ENCODE results near the gene RPL12.

Gene RPL12

DNA sequence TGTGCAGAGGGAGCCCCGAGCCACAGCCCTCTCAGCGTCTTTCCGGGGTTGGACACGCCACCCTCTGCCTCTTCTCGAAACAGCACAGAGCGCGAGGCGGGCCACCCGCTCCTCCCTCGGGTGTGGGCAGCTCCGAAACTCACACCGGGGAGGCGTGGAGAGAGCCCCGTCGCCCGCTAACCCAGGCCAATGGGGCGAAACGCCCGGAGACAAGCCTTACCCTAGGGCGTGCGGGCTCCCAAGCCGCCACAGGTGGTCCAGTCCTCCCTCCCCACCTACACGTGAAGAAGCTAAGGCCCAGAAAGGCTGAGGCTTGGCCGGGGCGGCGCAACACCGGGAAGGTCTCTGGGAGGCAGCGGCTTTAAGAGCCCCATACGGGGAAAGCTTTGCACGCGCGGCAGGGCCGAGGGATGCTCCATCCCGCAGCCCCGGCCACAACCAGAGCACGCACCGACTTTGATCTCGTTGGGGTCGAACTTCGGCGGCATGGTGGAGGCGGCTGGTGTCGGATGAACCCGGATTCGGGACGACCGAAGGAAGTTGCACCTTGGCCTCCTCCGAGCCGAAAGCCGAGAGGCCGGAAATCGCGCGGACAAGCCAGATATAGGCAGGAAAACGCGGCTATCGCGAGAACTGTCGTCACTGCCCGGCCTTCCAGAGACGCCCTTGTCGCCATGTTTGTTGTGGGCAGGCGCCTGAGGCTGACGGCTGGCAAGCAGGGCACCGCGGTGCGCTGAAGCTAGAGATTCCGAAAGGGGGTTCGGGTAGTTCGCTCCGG, at the start of gene RPL12, which contains the start of gene LRSAM1:
RPL12 (minus strand) TSS at position 577 of the 778 bp plus-strand sequence; CDS start at position 488, 89 bp downstream.
LRSAM1 (plus strand) TSS at position 681 of the 778 bp plus-strand sequence. CDS start 3,018 bp downstream, outside the sequence.
- peak; percentile 98 for DNase-seq

DNA sequence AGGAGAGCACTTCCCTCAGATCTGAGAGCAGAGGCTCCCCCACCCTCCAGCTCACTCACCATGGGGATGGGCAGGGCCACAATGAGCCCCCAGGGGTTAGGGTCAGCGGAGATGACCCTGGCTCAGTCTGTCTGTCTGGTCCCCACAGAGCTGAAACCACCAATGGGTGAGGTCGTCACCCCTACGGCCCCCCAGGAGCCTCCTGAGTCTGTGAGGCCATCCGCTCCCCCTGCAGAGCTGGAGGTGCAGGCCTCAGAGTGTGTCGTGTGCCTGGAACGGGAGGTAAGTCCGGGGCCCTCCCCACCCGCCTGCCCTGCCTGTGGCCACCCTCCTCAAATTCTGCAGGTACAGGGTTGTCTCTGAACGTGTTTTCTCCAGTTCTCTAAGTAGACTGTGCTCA, 49.7 kb upstream of the RPL12 start:
- DNase-seq = no peak

DNA sequence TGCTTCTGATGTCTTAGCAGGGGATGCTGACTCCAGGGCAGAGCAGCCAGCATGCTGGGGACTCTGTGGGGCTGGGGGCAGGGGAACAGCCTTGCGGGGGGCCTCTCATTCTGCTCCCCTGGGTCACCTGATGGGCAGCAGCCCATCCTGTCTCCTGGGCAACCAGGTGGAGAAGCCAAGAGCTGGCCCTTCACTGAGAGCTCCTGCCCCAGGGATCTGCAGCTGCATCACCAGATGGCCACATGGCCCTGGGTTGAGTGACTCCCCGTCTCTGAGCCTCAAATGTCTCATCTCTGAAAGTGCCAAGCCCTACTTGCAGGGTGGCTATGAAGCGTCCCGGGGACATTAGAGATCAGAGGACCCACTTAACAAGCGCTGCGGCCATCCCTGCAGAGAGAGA, 49.2 kb upstream of the RPL12 start:
- DNase-seq = no peak

DNA sequence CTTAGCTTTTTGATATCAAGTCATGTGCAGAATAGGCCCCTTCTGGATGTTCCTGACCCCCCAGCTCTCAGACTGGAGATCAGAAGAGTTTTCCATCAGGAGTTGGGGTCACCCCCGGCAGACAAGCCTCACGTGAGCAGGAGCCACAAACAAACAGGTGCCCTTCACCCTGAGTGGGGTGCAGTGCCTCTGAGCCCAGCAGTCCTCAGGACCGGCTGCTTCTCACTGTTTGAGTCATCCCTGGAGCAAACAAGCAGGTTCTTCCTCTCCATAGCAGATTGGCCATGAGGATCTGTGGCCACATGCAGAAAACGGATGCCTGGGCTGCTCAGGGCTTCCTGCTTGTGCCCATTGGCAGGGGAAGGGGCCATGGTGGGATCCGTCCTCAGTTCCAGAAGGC, 47.1 kb upstream of the RPL12 start:
- DNase-seq = no peak

DNA sequence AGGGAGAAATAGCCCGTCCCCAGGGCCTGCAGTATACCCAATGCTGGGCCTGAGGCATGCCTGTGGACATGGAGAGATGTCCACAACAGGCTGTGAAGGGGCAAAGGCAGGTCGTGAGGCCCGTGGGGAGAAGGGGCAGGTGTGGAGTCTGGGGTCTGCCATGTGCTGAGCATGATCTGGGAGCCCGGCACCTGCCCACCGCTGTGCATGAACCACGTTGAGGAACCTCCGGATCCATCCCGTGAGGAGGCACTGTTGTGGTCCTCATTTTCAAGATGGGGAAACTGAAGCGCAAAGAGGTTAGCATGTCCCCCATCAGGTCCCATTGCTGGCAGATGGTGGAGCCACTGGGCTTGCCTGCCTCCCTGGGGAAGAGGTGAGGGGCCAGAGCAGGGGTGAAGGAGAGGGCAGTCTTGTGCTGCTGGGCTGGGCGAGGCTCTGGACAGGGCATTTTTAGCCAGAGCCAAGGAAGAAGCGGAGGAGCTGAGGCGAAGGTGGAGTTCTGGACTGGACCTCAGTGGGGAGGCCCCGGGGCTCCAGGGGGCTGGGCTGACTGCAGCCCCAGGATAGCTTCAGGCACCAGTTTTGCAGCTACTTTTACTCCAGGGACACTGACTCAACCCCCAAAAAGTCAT, 46.6 kb upstream of the RPL12 start:
- no peak for DNase-seq

DNA sequence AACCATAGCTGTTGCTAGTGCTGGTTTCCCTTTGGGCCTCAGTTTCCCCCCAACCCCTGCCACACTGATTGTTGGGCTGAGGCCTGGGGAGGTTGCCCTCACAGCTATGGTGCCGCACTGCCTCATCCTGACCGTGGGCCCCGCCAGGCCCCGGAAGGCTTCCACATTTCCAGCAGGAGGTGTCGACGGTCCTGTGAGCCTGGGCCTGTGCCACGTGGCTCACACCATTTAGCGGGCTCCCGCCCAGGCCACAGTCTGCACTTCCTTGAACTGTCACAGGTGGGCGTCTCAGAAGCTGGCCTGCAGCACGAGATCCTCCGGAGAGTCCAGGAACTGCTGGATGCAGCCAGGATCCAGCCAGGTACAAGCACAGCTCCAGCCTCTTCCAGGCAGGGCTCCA, 45.8 kb upstream of the RPL12 start:
- DNase-seq = no peak

DNA sequence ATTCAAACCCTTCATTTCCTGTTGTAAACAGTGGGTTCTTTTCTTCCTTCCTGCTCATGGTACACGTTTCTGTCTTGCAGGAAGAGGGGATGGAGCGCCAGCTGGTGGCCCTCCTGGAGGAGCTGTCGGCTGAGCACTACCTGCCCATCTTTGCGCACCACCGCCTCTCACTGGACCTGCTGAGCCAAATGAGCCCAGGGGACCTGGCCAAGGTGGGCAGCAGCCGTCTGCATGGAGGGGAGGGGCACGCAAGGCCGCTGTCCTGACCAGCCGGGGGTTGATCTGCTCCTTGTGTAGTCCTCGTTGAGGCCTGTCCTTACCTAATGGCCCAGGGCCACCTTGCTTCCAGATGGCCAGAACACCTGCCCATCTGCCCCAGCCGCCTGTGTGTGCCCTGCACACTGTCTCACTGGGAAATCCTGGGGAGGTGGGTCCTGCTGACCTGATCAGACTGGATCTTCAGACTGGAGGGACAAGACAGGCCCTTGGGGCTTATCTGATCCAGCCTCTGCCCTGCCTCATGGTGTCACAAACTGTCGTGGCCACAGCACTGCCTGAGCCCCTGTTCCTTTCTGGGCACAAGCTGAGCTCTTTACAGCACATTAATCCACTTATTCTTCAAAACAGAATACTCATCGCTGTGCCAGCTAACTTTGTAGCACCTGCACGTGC, 44.8 kb upstream of the RPL12 start:
- DNase-seq = no peak

DNA sequence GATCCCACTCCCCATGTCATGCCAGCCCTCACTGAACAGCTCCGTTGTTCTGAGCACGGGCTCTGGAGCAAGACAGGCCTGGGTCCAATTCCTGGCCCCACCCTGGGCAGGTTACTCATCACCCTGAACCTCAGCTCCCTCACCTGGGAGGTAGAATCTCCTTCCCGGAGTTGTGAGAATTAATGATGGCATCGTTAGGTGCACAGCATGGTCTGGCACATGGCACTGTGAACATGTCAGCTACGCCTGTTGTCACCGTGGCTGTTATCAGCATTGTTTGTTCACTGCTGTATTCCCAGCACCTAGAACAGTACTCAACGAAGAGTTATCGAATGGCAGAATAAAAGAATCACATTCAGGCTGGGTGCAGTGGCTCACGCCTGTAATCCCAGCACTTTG, 43.1 kb upstream of the RPL12 start:
- no peak for DNase-seq

DNA sequence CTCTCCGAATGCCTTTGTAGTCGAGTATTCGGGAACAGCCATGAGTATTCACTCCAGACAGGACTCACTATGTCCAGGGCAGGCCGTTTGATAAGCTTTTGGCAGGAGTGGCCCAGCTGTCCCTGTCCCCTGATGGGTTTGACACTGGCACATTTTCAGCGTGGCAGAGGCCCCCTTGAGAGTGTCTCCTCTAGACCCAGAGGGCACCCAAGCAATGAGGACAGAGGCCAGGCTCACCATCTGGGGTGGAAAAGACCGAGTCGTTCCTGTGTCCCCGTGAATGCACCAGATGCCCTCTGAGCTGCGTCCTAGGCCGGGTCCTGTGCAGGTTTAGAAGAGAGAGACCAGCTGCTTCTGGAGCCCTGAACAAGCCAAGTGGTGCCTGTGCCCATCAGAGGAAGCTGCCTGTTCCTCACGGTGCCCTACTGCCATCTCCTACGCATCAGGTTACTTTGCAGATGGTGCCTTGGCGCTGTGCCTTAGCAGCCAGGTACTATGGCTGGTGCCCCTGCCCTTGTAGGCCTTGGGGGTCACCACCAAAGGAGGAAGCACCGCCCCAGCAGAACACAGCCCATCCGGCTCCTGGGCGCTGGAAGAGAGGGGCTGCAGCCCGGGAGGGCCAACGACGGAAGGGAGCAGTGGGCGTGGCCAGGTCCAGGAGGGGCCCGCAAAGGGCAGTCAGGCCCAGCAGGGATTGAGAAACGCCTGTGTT, 42.5 kb upstream of the RPL12 start:
- no peak for DNase-seq

DNA sequence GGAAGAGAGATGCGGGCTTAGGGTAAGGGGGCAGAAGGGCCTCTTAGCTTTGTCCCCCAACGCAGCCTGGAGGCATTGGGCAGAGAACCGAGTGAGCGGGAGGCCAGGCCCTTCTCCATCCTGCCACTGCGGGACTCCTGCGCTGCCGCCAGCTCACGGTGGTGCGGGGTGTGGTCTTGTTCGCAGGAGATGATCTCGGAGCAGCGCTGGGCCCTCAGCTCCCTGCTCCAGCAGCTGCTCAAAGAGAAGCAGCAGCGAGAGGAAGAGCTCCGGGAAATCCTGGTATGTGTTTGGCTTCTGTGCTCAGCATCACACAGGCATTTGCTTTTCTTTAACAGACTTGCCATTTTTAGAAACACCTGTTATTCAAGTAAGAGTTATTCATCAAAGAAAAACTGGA, 41.4 kb upstream of the RPL12 start:
- DNase-seq = no peak

DNA sequence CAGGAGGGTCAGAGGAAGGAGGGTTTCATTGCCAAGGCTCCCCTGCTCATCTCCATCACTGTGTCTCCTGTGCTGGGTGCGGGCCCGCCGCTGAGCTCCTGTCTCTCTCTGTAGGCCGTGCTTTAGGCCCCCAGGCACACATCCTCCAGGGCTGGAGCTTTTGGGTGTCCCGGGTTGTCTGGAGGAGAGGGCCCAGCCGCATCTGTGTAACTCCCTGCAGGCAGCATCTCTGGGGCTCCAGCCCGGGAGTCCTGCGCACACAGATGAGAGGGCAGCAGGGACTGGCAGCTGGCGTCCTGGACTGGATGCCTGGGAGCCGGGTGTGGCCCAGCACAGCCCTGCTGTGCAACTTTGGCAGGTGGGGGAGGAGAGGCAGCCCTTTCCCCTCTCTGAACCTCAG, 40.3 kb upstream of the RPL12 start:
- DNase-seq = no peak

DNA sequence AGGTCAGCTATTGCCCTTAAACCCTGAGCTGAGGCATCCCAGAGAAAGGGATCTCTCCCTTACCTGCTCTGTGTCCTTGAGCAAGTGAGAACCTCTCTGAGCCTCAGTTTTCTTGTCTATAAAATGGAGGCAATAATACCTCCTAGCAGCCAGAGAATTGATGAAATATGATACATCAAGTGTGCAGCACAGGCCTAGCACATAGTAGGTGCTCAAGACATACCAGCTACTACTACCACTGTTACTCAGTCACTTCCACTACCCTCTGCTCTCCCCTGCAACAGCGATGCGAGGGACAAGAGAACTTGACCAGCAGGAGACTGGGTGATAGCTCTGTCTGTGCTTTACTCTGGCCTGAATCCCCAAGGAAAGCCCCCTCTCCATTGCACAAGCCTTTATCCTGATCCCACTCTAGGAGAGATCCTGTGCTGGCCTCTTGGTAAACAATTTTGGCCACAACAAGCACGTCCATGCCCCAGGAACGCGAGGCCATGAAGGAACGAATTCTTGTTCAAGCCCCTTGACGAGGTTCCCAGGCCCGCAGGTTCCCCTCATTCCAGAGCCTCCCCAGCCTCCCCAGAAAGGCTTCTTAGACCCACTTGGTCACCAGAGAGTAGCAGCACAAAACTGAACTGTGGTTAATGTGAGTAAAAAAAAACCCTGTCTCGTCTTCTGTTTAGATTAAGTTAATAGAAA, 39.5 kb upstream of the RPL12 start:
- DNase-seq = no peak

DNA sequence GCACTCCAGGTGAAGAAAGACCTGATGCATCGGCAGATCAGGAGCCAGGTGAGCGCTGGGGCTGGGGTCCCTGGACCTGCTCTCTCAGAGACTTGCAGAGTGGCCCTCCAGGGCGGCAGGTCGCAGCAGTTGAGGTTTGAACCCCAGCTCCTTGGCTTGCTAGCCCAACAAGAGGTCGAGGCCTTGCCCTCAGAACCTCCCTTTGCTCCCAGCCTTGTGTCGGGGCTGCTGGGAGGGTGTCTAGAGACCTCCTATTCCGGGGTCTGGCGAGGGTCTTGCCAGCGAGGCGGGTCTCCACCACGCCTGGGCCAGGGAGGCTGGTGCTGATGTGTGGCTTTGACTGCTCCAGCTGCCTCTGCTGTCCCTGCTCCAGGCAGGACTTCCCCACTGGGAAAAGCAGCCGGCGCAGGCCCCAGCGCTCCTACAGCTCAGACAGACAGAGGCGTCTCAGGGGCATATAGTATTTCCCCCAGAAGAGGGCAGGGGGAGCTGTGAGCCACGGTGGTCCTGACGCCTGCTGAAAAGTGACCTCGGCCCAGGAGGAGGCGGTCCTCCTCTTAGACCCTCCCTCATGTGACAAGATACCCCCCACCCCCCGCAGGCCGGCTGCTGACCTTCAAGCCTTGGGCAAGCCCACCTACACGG, 38.4 kb upstream of the RPL12 start:
- DNase-seq = no peak

DNA sequence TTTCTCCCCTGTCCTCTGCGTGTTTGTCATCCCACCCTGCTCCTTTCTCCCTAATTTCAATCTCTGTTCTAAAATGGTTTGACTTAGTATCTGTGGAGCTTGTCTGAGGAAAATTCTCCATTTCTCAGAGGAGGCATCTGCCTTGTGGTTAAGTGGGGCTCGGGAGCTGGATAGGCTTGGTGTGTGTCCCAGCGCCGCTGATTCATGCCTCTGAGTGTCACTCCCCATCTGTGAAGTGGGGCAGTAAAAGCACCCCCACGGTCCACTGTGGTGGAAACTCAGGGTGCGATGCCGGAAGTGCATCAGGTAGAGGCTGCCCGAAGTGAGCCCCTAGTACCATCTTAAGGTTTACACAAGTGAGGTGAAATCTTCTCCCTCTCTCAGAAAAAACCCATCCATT, 37.7 kb upstream of the RPL12 start:
- no peak for DNase-seq

DNA sequence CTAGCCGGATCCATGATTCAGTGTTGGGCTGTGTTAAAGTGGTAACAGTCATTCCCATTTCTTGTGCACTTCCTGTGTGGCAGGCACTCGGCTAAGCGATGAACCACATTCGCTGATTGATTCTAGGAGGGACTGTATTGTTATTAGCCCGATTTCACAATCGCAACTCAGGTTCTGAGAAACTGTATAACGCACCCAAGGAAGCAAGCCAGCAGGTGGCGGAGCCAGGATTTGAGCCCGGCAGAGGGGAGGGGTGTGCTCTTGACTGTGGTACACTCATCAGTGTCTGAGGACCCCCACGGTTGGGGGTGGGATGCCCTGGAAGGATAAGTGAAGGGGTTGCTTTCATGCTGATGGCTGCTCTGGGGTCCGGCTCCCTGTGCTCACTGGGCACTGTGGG, 34.8 kb upstream of the RPL12 start:
- no peak for DNase-seq

DNA sequence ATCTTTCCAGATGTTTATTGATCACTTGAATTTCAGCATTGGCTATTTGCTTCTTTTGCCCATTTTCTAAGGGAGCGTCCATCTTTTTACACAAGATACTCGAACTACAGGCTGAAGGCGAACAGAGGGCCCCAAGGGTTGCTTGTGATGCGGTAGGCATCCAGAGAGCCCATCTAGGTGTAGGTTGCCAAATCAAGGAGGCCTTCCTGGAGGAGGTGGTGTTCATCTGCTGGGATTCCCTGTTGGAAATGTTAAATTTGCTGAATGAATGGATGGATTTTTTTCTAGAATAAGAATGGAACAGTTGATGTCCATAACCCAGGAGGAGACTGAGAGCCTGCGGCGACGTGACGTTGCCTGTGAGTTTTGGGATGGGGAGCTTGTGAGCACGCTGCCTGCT, 31.5 kb upstream of the RPL12 start:
- no peak for DNase-seq

DNA sequence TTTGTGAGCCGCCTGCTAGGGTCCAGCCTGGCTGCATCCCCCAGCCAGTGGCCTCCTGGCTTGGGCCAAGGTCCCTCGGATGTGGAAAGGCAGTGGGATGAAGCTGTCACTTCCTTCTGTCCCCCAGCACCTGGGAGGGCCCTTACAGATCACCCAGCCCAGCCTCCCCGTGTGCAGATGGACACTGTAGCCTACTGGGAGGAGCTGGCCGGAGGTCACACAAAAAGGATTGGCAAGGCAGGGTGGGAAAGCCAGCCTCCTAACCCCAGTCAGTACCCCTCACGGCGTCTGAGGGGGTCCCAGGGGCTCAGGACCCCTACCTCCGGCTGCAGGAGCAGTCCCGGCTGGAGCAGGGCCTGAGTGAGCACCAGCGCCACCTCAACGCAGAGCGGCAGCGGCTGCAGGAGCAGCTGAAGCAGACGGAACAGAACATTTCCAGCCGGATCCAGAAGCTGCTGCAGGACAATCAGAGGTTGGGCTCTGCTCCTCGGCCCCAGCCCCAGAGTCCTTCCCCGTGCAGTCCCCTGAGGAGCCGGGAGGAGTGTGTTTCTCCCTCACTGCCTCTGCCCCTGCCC, 28.4 kb upstream of the RPL12 start:
- DNase-seq = no peak

DNA sequence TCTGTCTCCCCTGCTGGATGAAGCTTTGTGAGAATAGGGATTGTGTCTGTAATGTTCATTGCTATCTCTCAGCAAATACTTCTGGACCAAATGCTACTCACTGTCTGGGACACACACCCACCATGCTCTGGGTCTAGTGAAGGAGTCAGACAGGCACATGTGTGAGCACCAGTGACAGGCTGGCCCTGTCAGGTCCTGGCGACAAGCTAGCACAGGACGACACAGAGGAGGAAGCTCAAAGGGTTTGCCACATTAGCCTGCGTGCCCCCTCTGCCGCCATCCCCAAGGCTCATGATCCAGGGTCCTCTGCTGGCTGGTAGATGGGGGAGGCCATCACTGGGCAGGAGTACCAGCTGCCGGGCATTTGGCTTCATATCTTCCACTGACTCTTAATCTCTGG, 23.4 kb upstream of the RPL12 start:
- no peak for DNase-seq

DNA sequence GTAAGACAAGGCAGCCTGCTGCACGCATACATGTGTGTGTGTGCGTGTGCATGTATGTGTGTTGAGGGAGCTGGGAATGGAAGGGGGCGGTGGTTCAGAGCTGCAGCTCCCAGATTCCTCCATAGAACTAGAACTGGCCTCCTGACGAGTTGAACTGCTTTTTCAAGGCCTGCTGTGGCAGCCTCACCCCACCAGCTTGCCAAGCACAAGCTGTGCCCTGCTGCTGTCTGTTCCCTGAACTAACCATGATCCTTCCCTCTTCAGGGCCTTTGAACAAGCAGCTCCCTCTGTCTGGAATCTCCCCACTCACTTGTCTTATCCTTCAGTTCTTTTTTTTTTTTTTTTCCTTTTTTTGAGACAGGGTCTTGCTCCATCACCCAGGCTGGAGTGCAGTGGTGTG, 22.7 kb upstream of the RPL12 start:
- no peak for DNase-seq

DNA sequence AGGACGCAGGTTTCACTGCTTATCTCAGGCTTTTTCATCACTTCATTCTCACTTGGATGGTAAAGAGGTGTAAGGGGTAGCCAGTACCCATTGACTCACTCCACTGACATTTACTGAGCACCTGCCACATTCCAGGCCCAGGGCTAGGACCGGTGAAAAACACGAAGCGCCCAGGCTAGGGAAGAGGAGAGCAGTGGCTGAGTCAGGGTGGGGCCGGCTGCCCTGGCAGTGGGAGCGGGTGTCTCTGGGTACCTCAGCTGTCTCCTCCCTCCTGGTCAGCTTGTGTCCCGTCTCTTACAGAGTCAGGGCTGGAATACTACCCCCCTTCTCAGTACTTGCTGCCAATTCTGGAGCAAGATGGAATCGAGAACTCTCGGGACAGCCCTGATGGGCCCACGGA, 22.3 kb upstream of the RPL12 start:
- DNase-seq = no peak

DNA sequence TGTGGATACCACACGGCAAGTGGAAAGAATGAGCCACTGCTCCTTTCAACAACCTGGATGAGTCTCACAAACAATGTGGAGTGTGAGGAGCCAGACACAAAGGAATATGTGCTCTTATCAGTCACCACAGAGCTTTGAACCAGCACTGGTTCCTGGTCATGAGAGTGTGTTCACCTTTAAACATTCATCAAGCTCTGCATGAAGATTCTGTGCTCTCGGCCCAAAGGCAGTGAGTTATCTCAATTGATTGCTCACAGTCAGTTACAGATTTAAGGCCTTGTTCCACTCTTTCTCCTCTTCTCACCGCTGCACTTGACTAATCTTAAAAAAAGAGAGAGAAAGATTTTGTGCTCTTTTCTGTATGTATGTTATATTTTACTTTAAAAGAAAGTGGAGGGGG, 19.5 kb upstream of the RPL12 start:
- no peak for DNase-seq

DNA sequence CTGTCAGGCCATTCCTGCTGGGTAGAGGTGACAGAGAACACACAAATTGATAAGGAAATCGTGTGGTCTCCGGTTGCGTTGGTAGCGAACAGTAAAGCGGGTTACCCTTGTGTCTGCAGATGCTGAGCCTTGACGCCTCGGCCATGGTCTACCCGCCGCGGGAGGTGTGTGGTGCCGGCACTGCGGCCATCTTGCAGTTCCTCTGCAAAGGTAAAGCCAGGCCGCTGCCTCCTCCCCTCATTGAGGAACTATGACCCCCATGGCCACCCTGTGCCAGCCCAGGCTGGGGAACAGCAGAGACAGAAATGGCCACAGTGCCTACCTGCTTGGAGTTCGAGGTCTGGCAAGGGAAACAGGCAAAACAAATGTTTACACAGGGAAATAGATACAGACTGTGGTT, 16.4 kb upstream of the RPL12 start:
- no peak for DNase-seq
